Stimulated activated naive B cell treated with anti-CD40 and anti-IgM and Interleukin-4, amounts not matched to agents 10 μg/mL and 1 μg/mL and 100 μg/mL, for 72 hours (primary cell): ENCODE results near the gene SLC4A11.
"Not testable (repeated sequence)": the region's sequence is repeated elsewhere in the genome, so short reads cannot be mapped to it uniquely, and the experiment has no call there.

Source experiments
- ATAC-seq, 2 donors: fragments of 150-1000 bp; cut with Tn5 transposase; replicated peaks; 2 replicates each; pipeline ENCODE4 v1.10.0; 2021; ENCODE audit warnings: moderate library complexity in 1 of 2
- DNase-seq: peaks from one replicate; pipeline ENCODE4 v3.0.0; 2021
- H3K27ac Mint-ChIP-seq: one replicate; pipeline ENCODE4 v1.8.0; 2022; ENCODE audit warnings: mild to moderate bottlenecking, mixed read lengths
- H3K27me3 Mint-ChIP-seq, 2 donors: one replicate each; pipeline ENCODE4 v1.8.0; 2022; ENCODE audit warnings: mixed read lengths in 2 of 2
- H3K36me3 Mint-ChIP-seq, 2 donors: one replicate each; pipeline ENCODE4 v1.8.0; 2022; ENCODE audit warnings: mixed read lengths in 2 of 2, mild to moderate bottlenecking in 1 of 2
- H3K4me1 Mint-ChIP-seq, 2 donors: one replicate each; pipeline ENCODE4 v1.8.0; 2022; ENCODE audit warnings: mixed read lengths in 2 of 2, mild to moderate bottlenecking in 1 of 2
- H3K4me3 Mint-ChIP-seq, 2 donors: one replicate each; pipeline ENCODE4 v1.8.0; 2022; ENCODE audit warnings: mild to moderate bottlenecking in 2 of 2, mixed read lengths in 2 of 2, moderate library complexity in 1 of 2
- H3K9me3 Mint-ChIP-seq, 2 donors: one replicate each; pipeline ENCODE4 v1.8.0; 2022; ENCODE audit warnings: mixed read lengths in 2 of 2, mild to moderate bottlenecking in 1 of 2

The SLC4A11 gene

DNA sequence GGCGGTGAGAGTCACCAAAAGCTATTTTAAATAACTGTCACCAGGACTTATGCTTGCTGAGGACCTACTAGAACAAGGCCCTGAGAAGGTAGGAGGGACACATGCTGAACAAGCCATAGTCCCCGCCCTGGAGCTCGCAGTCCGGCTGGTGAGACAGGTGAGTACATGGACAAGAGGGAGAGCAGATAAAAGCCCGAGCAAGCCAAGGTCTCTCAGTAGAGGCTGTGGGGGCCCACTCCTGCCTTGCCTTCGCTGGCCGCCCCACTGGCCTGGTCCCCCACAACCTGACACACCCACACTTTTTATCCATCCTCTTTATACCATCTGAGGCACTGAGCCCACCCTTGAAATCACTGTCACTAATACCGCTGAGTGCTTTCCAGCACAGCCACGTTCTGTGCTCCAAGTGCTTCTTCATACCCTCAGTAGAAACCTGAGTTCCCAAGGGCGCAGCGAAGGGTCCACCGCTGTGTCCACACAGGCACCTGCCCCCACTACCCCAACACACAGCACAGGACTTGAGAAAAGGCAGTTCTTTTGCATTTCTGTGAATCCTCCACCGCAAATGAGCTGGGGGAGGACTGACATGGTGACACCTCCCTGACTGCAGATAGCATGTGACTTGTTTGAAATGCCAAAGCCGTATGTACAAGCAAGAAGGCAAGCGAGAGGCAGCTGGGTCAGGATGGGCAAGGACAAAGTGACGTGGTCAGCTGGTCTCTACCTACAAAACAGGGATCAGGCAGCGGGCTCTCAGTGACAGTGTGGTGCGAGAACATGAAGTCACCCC lies 46.6 kb downstream of the SLC4A11 start:
- ATAC-seq, result no peak
- H3K4me3 Mint-ChIP-seq, result no peak overlapping the region
- H3K27me3 Mint-ChIP-seq, result no peaks in the 10 kb centered on the region
- H3K9me3 Mint-ChIP-seq, result no peaks in the 10 kb centered on the region
- peaks cover 0 to 11% of the 10 kb centered on the region in 2 donors for H3K4me1 Mint-ChIP-seq
- H3K27ac Mint-ChIP-seq, result no peak overlapping the region
- DNase-seq, result no peak
- H3K36me3 Mint-ChIP-seq, result peaks cover 53 to 62% of the 10 kb centered on the region in 2 donors

DNA sequence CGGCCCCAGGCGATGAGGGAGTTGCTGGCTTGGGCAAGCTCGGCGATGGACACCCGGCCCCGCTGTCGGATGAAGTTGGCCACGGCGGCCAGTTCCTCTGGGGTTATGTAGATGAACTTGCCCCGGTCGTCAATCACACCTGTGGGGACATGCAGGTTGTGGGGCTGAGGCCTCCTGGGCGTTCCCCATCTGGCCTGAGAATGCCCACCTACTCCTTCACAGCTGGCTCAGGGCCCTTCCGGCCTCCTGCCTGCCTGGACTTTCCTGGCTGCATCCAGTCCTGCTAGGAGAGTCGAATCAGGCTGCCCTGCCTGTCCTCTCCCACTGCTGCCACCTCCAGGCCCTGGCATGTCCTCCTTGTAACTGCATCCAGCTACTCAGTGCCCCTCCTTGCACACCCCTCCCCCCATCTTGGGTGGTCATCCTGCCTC lies 48.3 kb downstream of the SLC4A11 start:
- Mint-ChIP-seq H3K4me3 (no peak overlapping the region), H3K27me3 (no peaks in the 10 kb centered on the region), H3K9me3 (no peaks in the 10 kb centered on the region), H3K27ac (peak overlapping the region; percentile 60), H3K4me1 (peaks cover 0 to 9% of the 10 kb centered on the region in 2 donors), H3K36me3 (peaks cover 50 to 51% of the 10 kb centered on the region in 2 donors)
- no peak for DNase-seq
- ATAC-seq, result no peak

- Mint-ChIP-seq H3K27me3 (no peaks in the 10 kb centered on the region), H3K4me3 (no peak overlapping the region), H3K4me1 (peaks cover 0 to 6% of the 10 kb centered on the region in 2 donors), H3K27ac (peak overlapping the region; percentile 56), H3K9me3 (no peaks in the 10 kb centered on the region), H3K36me3 (peaks cover 44 to 45% of the 10 kb centered on the region in 2 donors)
- no peak for DNase-seq
- ATAC-seq, result no peak
Observed at GRCh38 chr20:3189561-3190131, 49.3 kb downstream of the SLC4A11 start.

- peaks cover 41 to 46% of the 10 kb centered on the region in 2 donors for H3K36me3 Mint-ChIP-seq
- H3K27ac Mint-ChIP-seq, result no peak overlapping the region
- H3K4me3 Mint-ChIP-seq, result no peak overlapping the region
- peaks cover 0 to 6% of the 10 kb centered on the region in 2 donors for H3K4me1 Mint-ChIP-seq
- no peaks in the 10 kb centered on the region for H3K27me3 Mint-ChIP-seq
- DNase-seq, result no peak
- no peaks in the 10 kb centered on the region for H3K9me3 Mint-ChIP-seq
- ATAC-seq, result peak in 1 of 2 donors; percentile 25
Observed at GRCh38 chr20:3188823-3189413, 50.1 kb downstream of the SLC4A11 start.

DNA sequence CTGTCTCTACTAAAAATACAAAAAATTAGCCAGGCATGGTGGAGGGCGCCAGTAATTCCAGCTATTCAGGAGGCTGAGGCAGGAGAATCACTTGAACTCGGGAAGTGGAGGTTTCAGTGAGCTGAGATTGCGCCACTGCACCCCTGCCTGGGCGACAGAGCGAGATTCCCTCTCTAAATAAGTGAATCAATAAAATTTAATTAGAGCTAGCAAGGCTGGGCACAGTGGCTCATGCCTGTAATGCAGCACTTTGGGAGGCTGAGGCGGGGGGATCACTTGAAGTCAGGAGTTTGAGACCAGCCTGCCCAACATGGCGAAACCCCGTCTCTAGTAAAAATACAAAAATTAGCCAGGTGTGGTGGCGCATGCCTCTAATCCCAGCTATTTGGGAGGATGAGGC lies 51.1 kb downstream of the SLC4A11 start:
- not testable (repeated sequence) for ATAC-seq, H3K4me1 Mint-ChIP-seq

DNA sequence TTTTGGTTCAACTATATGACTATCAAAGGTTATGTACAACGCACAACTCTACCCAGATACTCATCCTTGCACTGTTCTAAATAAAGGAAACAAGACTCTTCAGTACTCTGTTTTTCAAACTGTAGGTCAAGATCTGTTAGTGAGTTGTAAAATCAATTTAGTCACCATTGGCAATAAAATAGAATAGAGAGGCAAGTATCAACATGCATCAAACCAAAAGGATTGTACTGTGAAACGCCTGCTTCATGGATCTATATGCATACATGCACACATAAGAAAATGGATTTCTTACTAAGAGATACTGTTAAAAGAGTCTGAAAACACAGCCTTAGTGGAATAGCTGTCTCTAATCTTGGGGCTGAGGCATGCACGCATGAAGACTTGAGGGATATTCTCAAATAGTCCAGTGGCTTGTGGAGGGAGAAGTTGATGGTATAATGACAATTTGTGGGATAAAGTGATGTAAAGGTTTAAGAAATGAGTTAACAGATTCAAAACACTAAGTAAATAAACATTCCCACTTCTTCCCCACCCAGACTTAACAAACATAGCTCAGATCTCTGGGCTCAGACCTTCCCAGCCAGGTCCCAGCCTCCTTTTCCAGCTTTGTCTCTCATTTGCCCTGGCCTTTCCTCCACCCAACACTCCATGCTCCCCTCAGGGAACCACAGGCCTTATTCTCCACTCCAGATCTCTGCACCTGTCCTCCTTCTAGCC lies 54.9 kb downstream of the SLC4A11 start:
- ATAC-seq (no peak), DNase-seq (no peak)
- H3K36me3 Mint-ChIP-seq, result peaks cover 11 to 15% of the 10 kb centered on the region in 2 donors
- no peaks in the 10 kb centered on the region for H3K27me3 Mint-ChIP-seq
- H3K4me3 Mint-ChIP-seq, result no peak overlapping the region
- H3K4me1 Mint-ChIP-seq, result no peaks in the 10 kb centered on the region
- no peaks in the 10 kb centered on the region for H3K9me3 Mint-ChIP-seq
- H3K27ac Mint-ChIP-seq, result no peak overlapping the region

More for the DNA sequence above, 51.1 kb downstream of the SLC4A11 start:
- not testable (repeated sequence) for H3K27ac Mint-ChIP-seq, DNase-seq, H3K9me3 Mint-ChIP-seq, H3K27me3 Mint-ChIP-seq, H3K4me3 Mint-ChIP-seq
- H3K36me3 Mint-ChIP-seq, result peaks cover 39 to 44% of the 10 kb centered on the region in 2 donors

- not testable (repeated sequence) for H3K27ac Mint-ChIP-seq, H3K4me1 Mint-ChIP-seq, H3K9me3 Mint-ChIP-seq, ATAC-seq, H3K27me3 Mint-ChIP-seq, DNase-seq
- peak overlapping the region in 1 of 2 donors; percentile 41 for H3K4me3 Mint-ChIP-seq
- H3K36me3 Mint-ChIP-seq, result peaks cover 9 to 13% of the 10 kb centered on the region in 2 donors
Observed at GRCh38 chr20:3182429-3182828, 56.6 kb downstream of the SLC4A11 start.

DNA sequence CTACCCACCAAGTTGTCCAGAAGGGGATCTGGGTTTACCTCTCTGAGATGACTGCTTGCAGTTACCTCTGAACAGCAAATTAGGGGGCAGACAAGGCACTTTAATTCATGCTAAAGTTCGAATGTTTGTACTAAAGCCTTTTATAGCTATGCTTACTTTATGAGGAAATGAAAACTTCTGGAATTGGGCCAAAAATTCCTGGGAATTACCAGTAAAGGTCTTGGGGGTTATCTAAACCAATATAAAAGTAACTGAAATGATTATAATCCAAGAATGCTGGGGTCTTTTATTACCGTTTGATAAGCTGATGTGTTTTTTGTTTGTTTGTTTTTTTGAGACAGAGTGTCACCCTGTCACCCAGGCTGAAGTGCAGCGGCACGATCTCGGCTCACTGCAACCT lies 57.7 kb downstream of the SLC4A11 start:
- peaks cover 0 to 2% of the 10 kb centered on the region in 2 donors for H3K4me1 Mint-ChIP-seq
- DNase-seq (no peak), ATAC-seq (no peak)
- H3K36me3 Mint-ChIP-seq, result peaks cover 8 to 9% of the 10 kb centered on the region in 2 donors
- no peaks in the 10 kb centered on the region for H3K9me3 Mint-ChIP-seq
- H3K27ac Mint-ChIP-seq, result no peak overlapping the region
- no peaks in the 10 kb centered on the region for H3K27me3 Mint-ChIP-seq
- H3K4me3 Mint-ChIP-seq, result no peak overlapping the region

DNA sequence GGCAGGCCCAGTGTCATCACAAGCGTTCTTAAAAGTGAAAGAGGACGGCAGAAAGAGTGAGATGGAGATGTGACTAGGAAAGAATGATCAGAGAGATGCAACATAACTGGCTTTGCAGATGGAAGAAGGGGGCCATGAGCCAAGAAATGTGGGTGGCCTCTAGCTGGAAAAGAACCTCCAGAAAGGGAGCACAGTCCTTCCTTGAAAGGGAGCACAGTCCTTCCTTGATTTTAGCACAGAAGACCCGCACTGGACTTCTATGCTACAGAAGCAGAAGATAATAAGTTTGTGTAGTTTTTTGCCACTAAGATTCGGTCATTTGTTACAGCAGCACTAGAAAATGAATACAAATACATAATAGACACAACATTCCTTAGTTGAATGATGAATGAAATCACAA lies 58.7 kb downstream of the SLC4A11 start:
- DNase-seq, result no peak

GRCh38 chr20:3177746-3178485 lies 61.1 kb downstream of the SLC4A11 start:
- ATAC-seq (no peak), DNase-seq (no peak)
- peaks cover 19% of the 10 kb centered on the region in 2 donors for H3K27me3 Mint-ChIP-seq
- no peaks in the 10 kb centered on the region for H3K9me3 Mint-ChIP-seq
- no peak overlapping the region for H3K4me3 Mint-ChIP-seq
- H3K4me1 Mint-ChIP-seq, result peaks cover 6 to 15% of the 10 kb centered on the region in 2 donors
- no peak overlapping the region for H3K27ac Mint-ChIP-seq
- H3K36me3 Mint-ChIP-seq, result peaks cover 5 to 12% of the 10 kb centered on the region in 2 donors

More for the DNA sequence above, 58.7 kb downstream of the SLC4A11 start:
- Mint-ChIP-seq H3K36me3 (peaks cover 9 to 11% of the 10 kb centered on the region in 2 donors), H3K27me3 (peaks cover 3 to 4% of the 10 kb centered on the region in 2 donors), H3K4me1 (peaks cover 0 to 2% of the 10 kb centered on the region in 2 donors), H3K4me3 (no peak overlapping the region), H3K9me3 (no peaks in the 10 kb centered on the region), H3K27ac (no peak overlapping the region)
- no peak for ATAC-seq
